Stimulated activated CD8-positive, alpha-beta memory T cell treated with anti-CD3 and anti-CD28 coated beads, Interleukin-12 subunit alpha, Interleukin-12 subunit beta, amount 100 ng/mL, for 4 hours (primary cell): Measurements from ENCODE around the gene APOBEC3C.
"Not testable (repeated sequence)": the region's sequence is repeated elsewhere in the genome, so short reads cannot be mapped to it uniquely, and the experiment has no call there.

Experiments
- DNase-seq: peaks from one replicate; pipeline ENCODE4 v3.0.0-alpha.2; 2020; ENCODE audit warnings: low read depth

APOBEC3C gene

GRCh38 chr22:39063904-39064303 is 49.8 kb downstream of the APOBEC3C start:
- DNase-seq: not testable (repeated sequence)

DNA sequence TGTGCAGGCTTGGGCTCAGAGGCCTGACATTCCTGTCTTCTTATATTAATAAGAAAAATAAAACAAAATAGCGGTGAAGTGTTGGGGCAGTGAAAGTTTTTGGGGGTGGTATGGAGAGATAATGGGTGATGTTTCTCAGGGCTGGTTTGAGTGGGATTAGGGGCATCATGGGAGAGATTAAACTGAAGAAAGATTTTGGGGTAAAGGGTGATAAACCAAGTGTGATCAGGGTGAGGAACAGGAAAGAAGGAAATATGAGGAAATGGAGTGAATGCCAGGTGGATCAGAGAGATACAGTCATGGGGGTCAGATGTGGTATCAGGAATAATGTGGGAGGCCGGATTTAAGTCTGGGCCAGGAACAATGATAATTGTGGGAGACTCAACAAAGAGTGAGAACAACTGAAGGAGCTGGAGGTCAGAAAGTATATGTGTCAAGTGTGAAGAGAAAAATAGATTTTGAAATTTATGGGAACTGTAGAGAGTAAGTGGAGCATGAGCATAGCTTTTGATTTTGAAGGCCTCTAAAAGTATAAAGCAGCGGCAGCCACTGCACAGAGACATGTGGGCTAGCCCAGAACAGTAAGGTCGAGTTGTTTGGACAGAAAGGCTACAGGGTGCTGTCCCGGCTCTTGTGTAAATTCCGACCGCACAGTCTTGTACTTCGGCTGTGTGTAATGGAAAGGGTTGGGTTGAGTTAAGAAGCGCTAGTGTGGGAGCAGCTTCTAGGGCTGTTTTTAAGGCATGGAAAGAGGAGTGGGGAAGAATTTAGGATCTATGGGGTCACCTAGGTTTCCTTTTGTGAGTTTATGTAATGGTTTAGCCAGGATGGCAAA is 52.6 kb downstream of the APOBEC3C start:
- DNase-seq: not testable (repeated sequence)

DNA sequence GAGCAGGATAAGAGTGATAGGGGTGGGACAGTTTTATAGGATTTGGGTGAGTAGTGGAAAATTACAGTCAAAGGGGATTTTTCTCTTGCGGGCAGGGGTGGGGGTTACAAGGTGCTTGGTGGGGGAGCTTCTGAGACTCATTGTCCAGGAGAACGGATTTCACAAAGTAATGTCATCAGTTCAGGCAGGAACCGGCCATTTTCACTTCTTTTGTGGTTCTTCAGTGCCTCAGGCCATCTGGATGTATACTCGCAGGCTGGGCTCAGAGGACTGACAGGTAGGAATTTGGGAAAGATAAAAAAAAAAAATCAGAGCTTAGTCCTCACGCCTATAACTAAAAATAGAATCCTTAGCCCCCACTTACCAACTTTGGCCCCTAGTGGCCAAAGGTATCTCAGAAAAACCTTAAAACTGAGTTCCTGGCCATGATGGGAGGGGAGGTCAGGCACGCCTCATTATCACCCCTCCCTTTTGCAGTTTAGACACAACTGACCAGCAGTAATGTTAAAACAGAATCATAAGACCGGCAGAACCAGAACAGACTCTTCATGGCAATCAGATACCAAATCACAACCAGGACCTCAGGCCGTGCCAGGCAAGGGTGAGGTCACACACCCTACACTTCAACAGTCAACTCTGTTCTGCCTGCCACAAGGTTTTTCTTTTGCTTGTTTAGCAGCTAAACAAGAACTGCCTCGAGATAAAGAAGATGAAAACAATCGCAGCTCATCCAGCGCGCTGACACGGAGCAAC is 54.2 kb downstream of the APOBEC3C start:
- no peak for DNase-seq
